Gastrocnemius medialis (tissue), 4 donors: ENCODE measurements around the gene DLX4.

ENCODE experiments used
- CTCF ChIP-seq, 5 experiments: fragments of 450-650 bp in 3 of 5; fragments of 200-600 bp in 2 of 5; sonication (generic) in 2 of 5; IDR thresholded peaks in 4 of 5; conservative IDR thresholded peaks in 1 of 5; 1 replicate in 4 of 5; 2 replicates in 1 of 5; pipeline ENCODE4 v1.5.1; 2016 to 2019; ENCODE audit warnings: antibody characterized with exemption in 5 of 5, mild to moderate bottlenecking in 3 of 5, moderate library complexity in 3 of 5
- POLR2A ChIP-seq, 2 donors: fragments of 450-650 bp; IDR thresholded peaks; one replicate each; pipeline ENCODE4 v1.6.1; 2017; ENCODE audit warnings: antibody characterized with exemption in 2 of 2, mild to moderate bottlenecking in 2 of 2, moderate library complexity in 2 of 2

- no peak for TF ChIP-seq CTCF (IDR thresholded peaks at IDR 0.05 in 4 of 5, conservative IDR thresholded peaks at IDR 0.05 in 1 of 5)
- no peak for TF ChIP-seq POLR2A (IDR thresholded peaks at IDR 0.05)
These were observed 26.0 kb upstream of the DLX4 start for GRCh38 chr17:49942947-49943346.
